GM12865 (cell line): Measurements from ENCODE around the gene ADAMTS7.
"Not testable (repeated sequence)": the region's sequence is repeated elsewhere in the genome, so short reads cannot be mapped to it uniquely, and the experiment has no call there.

Experiments
- DNase-seq: peaks from one replicate; pipeline ENCODE4 v3.0.0; 2010; ENCODE audit warnings: low read depth
- H3K4me3 ChIP-seq: 2 replicates; pipeline ENCODE4 v1.5.1; 2011; ENCODE audit warnings: mild to moderate bottlenecking, low read depth, low read length, control low read depth
- TF ChIP-seq, protein P1 (sequence below): IDR thresholded peaks from 2 replicates; pipeline ENCODE4 v1.5.1; 2011; ENCODE audit warnings: low read length, control low read depth, low read depth, inconsistent platforms; ENCODE audit not compliant: insufficient read depth; ENCODE audit errors: missing control alignments

Gene ADAMTS7

DNA sequence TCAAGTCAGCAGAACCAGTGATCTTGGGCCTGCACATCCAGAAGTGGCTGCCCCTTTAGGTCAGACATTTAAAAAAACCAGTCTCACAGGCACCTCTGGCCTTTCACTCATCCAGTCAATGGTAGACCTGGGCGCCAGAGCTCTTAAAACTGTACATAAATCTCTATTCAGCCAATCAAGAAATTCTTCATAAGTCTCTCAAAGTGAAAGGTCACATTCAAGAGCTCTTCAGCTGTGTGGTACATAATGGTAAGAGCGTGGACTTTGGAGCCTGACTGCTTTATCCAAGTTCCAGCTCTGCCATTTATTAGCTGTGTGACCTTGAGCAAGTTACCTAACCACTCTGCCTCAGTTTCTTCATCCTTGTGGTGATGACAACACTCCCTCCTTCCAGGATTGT lies 39.1 kb upstream of the ADAMTS7 start:
- no peak for DNase-seq
- TF ChIP-seq, protein P1, sequence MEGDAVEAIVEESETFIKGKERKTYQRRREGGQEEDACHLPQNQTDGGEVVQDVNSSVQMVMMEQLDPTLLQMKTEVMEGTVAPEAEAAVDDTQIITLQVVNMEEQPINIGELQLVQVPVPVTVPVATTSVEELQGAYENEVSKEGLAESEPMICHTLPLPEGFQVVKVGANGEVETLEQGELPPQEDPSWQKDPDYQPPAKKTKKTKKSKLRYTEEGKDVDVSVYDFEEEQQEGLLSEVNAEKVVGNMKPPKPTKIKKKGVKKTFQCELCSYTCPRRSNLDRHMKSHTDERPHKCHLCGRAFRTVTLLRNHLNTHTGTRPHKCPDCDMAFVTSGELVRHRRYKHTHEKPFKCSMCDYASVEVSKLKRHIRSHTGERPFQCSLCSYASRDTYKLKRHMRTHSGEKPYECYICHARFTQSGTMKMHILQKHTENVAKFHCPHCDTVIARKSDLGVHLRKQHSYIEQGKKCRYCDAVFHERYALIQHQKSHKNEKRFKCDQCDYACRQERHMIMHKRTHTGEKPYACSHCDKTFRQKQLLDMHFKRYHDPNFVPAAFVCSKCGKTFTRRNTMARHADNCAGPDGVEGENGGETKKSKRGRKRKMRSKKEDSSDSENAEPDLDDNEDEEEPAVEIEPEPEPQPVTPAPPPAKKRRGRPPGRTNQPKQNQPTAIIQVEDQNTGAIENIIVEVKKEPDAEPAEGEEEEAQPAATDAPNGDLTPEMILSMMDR: no peak
- no peak overlapping the region for H3K4me3 ChIP-seq

DNA sequence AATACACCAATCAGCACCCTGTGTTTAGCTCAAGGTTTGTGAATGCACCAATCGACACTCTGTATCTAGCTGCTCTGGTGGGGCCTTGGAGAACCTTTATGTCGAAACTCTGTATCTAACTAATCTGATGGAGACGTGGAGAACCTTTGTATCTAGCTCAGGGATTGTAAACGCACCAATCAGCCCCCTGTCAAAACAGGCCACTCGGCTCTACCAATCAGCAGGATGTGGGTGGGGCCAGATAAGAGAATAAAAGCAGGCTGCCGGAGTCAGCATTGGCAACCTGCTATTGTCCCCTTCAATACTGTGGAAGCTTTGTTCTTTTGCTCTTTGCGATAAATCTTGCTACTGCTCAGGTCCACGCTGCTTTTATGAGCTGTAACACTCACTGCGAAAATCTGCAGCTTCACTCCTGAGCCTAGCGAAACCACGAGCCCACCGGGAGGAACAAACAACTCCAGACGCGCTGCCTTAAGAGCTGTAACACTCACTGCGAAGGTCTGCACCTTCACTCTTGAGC lies 36.2 kb upstream of the ADAMTS7 start:
- H3K4me3 ChIP-seq: not testable (repeated sequence)

DNA sequence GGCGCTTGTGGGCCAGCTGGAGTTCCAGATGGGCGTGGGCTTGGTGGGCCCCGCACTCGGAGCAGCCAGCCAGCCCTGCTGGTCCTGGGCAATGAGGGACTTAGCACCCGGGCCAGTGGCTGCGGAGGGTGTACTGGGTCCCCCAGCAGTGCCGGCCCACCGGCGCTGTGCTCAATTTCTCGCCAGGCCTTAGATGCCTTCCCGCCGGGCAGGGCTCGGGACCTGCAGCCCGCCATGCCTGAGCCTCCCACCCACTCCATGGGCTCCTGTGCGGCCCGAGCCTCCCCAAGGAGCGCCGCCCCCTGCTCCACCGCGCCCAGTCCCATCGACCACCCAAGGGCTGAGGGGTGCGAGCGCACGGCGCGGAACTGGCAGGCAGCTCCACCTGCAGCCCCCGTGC lies 35.6 kb upstream of the ADAMTS7 start:
- not testable (repeated sequence) for DNase-seq, H3K4me3 ChIP-seq

More for the DNA sequence above, 36.2 kb upstream of the ADAMTS7 start:
- DNase-seq: not testable (repeated sequence)

DNA sequence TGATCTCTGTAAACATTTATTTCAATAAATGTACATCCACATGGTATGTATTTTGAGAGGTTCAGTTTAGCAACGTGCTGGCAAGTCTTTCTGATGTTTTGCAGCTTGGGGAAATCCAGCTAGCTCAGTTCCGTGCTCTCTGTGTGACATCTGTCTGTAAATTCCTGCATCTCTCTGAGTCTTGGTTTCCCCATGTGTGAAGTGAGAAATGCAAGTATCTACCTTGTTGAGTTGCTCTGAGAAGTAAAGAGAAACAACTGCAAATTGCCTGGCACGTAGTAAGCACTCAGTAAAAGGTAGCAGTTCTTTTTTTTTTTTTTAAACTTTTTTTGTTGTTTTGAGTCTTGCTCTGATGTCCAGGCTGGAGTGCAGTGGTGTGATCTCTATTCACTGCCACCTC lies 31.3 kb upstream of the ADAMTS7 start:
- TF ChIP-seq, protein P1: no peak
- peak; percentile 87 for DNase-seq
- H3K4me3 ChIP-seq: no peak overlapping the region

DNA sequence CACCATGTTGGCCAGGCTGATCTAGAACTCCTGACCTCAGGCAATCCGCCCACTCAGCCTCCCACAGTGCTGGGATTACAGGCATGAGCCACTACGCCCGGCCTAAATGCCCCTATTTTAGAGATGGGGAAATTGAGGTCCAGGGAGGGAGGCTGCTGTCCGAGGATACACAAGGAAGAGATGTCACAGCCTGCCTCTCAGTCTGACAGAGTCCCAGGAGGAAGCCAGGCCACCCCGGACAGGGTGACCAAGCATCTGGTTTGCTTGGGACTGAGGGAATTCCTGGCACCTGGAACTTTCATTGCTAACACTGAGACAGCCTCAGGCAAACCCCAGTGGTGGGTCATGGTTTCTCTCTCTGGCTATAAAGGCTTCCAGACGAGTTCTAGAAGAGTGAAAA lies 30.6 kb upstream of the ADAMTS7 start:
- TF ChIP-seq, protein P1: no peak
- H3K4me3 ChIP-seq: no peak overlapping the region
- no peak for DNase-seq

DNA sequence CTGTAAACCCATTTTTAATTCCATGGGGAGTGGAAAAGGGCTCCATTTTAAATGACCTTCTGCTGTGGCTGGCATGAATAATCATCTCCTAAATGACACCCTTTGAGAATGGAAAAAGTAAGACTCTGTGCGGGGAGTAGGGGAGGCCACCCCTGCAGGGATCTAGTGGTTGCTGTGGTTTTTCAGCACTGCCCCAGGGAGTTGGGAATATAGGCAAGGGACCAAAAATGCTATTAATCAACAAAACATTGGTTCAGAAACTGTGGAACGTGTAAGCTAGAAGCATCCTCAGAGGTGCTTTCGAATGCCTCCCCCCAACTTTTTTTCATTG lies 30.1 kb upstream of the ADAMTS7 start:
- no peak for DNase-seq
- H3K4me3 ChIP-seq: no peak overlapping the region
- TF ChIP-seq, protein P1: no peak

DNA sequence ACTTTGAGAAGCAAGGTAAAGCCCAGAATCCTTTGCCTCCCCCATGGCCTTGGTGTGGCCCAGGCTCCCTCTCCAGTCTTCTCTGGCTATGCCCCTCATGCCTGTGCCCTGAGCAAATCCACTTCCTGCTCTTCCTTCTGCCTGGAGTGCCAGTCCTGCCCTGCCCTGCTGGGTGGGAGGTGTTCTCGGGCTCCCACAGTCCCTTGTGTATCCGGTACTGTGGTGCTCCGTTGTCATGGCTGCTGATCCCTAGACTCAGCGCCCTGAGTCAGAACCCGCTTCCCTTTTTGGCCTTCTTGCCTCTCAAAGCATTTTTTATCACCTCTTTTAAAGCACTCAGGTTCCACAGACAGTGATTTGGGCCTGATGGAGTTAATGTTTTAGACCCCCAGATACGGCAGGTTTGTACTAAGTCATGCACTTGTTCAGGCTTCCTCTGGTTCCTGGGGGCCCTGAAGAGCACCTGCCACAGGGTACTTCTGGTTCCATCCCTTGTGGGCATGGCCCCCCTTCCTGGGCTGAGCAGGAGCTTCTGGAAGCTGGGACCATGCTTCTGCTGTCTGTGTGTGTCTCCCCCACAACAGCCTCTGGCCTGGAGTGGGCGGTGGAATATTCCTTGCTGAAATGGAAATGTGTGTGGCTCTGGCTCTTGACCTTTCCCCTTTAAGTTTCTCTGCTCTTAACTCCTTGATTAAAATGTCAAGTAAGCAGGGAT lies 29.6 kb upstream of the ADAMTS7 start:
- peak; percentile 88 for DNase-seq
- TF ChIP-seq, protein P1: no peak
- no peak overlapping the region for H3K4me3 ChIP-seq

DNA sequence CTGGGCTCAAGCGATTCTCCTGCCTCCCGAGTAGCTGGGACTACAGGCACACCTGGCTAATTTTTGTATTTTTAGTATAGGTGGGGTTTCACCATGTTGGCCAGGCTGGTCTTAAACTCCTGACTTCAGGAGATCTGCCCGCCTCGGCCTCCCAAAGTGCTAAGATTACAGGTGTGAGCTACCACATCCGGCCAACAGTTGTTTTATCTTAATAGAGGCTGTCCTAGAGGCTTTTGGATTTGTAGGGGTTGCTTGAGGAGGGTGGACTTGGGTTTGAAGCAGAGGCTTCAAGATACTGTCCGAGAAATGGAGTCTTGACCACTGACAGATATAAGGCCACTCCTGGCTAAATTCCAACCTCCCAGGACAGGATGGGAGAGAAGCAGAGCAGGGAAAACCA lies 27.9 kb upstream of the ADAMTS7 start:
- not testable (repeated sequence) for H3K4me3 ChIP-seq, DNase-seq

DNA sequence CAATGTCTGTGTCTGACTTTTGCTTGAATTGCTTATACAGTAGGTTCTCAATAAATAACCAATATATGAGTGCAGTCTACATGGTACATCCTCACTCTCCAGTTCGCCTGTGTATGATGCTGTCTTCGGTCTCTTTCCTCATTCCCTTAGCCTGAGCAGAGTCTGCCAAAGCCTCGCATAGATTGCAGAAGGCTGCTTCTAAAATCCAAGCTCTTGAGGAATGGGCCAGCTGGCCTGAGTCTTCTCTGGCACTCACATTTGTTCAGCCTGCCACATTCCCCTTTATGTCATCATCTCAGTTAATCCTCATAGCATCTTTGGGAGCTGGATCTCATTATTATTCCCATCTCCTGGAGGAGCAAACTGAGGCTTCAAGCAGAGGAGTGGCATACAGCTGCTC lies 27.2 kb upstream of the ADAMTS7 start:
- TF ChIP-seq, protein P1: no peak
- DNase-seq: no peak

More for the DNA sequence above, 27.2 kb upstream of the ADAMTS7 start:
- no peak overlapping the region for H3K4me3 ChIP-seq
